Liver (tissue), 3 donors: Measurements from ENCODE around the gene SPTB.

ENCODE experiments used
- EGR1 ChIP-seq, 2 donors: IDR thresholded peaks; 2 replicates each; pipeline ENCODE4 v1.6.1; 2016 to 2018; ENCODE audit warnings: antibody characterized with exemption in 2 of 2, low read depth in 2 of 2
- HNF4A ChIP-seq, 2 donors: conservative IDR thresholded peaks; 2 replicates each; pipeline ENCODE4 v1.6.1; 2016; ENCODE audit warnings: antibody characterized with exemption in 2 of 2, mild to moderate bottlenecking in 2 of 2
- JUND ChIP-seq, 2 donors: IDR thresholded peaks; 2 replicates each; pipeline ENCODE4 v1.6.1; 2016; ENCODE audit warnings: antibody characterized with exemption in 2 of 2
- NR2F2 ChIP-seq: IDR thresholded peaks from 2 replicates; pipeline ENCODE4 v1.6.1; 2016; ENCODE audit warnings: antibody characterized with exemption
- RAD21 ChIP-seq, 2 donors: IDR thresholded peaks; 2 replicates each; pipeline ENCODE4 v1.6.1; 2016; ENCODE audit warnings: antibody characterized with exemption in 2 of 2, mild to moderate bottlenecking in 2 of 2
- REST ChIP-seq: IDR thresholded peaks from 2 replicates; pipeline ENCODE4 v1.6.1; 2016; ENCODE audit warnings: antibody characterized with exemption, mild to moderate bottlenecking
- RXRA ChIP-seq, 2 donors: IDR thresholded peaks; 2 replicates each; pipeline ENCODE4 v1.6.1; 2017 to 2018; ENCODE audit warnings: antibody characterized with exemption in 2 of 2, mild to moderate bottlenecking in 1 of 2
- SP1 ChIP-seq: IDR thresholded peaks from 2 replicates; pipeline ENCODE4 v1.6.1; 2018; ENCODE audit warnings: antibody characterized with exemption, mild to moderate bottlenecking
- TAF1 ChIP-seq: conservative IDR thresholded peaks from 2 replicates; pipeline ENCODE4 v1.6.1; 2016; ENCODE audit warnings: antibody characterized with exemption, mild to moderate bottlenecking
- YY1 ChIP-seq: IDR thresholded peaks from 2 replicates; pipeline ENCODE4 v1.6.1; 2016; ENCODE audit warnings: antibody characterized with exemption, mild to moderate bottlenecking
- ZBTB33 ChIP-seq: IDR thresholded peaks from 2 replicates; pipeline ENCODE4 v1.6.1; 2016; ENCODE audit warnings: antibody characterized with exemption
- TF ChIP-seq, protein P1 (sequence below): fragments of 150-350 bp; IDR thresholded peaks from 2 replicates; pipeline ENCODE4 v1.5.1; 2017; ENCODE audit warnings: improper control_type of control experiment, low read depth, low read length; ENCODE audit not compliant: missing input control
- TF ChIP-seq, protein P2 (sequence below): IDR thresholded peaks from 2 replicates; pipeline ENCODE4 v1.6.1; 2016; ENCODE audit warnings: antibody characterized with exemption
- TF ChIP-seq, protein P3 (sequence below): IDR thresholded peaks from 2 replicates; pipeline ENCODE4 v1.6.1; 2016; ENCODE audit warnings: antibody characterized with exemption
- donor health status: healthy.
- donor health status: healthy.

DNA sequence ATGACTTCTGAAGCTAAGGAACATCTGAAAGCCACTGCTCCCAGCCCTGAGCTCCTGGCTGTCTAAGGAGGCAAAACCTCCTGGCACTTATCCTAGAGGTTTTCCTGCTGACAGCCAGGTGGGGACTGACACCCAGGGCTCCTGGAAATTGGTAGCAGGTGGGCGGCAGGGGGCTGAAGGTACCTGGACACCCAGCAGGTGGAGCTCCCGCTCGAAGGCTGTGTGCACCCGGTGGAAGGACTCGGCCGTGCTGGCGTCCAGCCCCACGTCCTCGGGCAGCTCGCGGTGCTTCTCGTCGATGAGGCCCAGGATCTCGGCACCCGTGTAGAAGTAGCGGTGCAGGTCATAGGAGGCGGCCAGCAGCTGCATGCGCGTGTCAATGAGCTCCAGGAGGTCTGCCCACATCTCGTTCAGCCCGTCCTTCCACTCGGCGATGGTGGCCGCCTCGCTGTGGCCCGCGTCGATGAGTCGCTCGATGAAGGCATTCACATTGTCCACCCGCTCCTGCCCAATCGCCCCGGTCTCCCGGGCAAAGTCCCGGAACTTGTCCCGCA, 107.2 kb downstream of the SPTB start:
- TF ChIP-seq YY1 (no peak), SP1 (no peak), REST (no peak), RAD21 (IDR thresholded peaks at IDR 0.05) (no peak), ZBTB33 (no peak), NR2F2 (no peak), RXRA (IDR thresholded peaks at IDR 0.05) (no peak), JUND (IDR thresholded peaks at IDR 0.05) (no peak), EGR1 (IDR thresholded peaks at IDR 0.05; ENCODE audit: low read depth in 2 of 2) (no peak), TAF1 (no peak), HNF4A (conservative IDR thresholded peaks at IDR 0.05) (no peak)
- TF ChIP-seq, protein P1, sequence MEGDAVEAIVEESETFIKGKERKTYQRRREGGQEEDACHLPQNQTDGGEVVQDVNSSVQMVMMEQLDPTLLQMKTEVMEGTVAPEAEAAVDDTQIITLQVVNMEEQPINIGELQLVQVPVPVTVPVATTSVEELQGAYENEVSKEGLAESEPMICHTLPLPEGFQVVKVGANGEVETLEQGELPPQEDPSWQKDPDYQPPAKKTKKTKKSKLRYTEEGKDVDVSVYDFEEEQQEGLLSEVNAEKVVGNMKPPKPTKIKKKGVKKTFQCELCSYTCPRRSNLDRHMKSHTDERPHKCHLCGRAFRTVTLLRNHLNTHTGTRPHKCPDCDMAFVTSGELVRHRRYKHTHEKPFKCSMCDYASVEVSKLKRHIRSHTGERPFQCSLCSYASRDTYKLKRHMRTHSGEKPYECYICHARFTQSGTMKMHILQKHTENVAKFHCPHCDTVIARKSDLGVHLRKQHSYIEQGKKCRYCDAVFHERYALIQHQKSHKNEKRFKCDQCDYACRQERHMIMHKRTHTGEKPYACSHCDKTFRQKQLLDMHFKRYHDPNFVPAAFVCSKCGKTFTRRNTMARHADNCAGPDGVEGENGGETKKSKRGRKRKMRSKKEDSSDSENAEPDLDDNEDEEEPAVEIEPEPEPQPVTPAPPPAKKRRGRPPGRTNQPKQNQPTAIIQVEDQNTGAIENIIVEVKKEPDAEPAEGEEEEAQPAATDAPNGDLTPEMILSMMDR = no peak
- TF ChIP-seq, protein P2, sequence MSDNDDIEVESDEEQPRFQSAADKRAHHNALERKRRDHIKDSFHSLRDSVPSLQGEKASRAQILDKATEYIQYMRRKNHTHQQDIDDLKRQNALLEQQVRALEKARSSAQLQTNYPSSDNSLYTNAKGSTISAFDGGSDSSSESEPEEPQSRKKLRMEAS = no peak
- TF ChIP-seq, protein P3, sequence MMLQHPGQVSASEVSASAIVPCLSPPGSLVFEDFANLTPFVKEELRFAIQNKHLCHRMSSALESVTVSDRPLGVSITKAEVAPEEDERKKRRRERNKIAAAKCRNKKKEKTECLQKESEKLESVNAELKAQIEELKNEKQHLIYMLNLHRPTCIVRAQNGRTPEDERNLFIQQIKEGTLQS = no peak
